HFF-Myc (cell line): ENCODE data around the gene METTL21A.
"Not testable (repeated sequence)": the region's sequence is repeated elsewhere in the genome, so short reads cannot be mapped to it uniquely, and the experiment has no call there.

Experiments used
- DNase-seq: peaks from one replicate; pipeline ENCODE4 v3.0.0-alpha.2; 2011; ENCODE audit warnings: low read depth; ENCODE audit errors: extremely low read depth
- H3K4me3 ChIP-seq: replicated peaks from 2 replicates; pipeline ENCODE4 v1.5.1; 2011; ENCODE audit warnings: low read depth, mild to moderate bottlenecking, control low read depth, low read length
- TF ChIP-seq, protein P1 (sequence below): IDR thresholded peaks from 2 replicates; pipeline ENCODE4 v1.5.1; 2012; ENCODE audit warnings: mild to moderate bottlenecking, low read depth, low read length, control low read depth; ENCODE audit errors: missing control alignments

Gene METTL21A

DNA sequence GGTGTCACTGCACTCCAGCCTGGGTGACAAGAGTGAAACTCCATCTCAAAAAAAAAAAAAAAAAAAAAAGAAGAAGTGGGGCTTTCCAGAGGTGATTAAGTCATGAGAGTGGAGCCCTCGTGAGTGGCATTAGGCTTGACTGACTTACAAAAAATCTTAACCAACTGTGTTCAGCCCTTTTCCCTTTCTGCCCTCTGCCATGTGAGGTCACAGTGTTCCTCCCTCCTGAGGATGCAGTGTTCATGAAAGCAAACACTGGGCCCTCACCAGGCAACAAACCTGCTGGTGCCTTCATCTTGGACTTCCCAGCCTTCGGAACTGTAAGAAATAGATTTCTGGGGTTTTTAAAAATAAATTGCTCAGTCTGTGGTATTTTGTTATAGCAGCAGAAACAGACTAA, 37.0 kb upstream of the METTL21A start:
- TF ChIP-seq, protein P1, sequence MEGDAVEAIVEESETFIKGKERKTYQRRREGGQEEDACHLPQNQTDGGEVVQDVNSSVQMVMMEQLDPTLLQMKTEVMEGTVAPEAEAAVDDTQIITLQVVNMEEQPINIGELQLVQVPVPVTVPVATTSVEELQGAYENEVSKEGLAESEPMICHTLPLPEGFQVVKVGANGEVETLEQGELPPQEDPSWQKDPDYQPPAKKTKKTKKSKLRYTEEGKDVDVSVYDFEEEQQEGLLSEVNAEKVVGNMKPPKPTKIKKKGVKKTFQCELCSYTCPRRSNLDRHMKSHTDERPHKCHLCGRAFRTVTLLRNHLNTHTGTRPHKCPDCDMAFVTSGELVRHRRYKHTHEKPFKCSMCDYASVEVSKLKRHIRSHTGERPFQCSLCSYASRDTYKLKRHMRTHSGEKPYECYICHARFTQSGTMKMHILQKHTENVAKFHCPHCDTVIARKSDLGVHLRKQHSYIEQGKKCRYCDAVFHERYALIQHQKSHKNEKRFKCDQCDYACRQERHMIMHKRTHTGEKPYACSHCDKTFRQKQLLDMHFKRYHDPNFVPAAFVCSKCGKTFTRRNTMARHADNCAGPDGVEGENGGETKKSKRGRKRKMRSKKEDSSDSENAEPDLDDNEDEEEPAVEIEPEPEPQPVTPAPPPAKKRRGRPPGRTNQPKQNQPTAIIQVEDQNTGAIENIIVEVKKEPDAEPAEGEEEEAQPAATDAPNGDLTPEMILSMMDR: no peak
- no peak overlapping the region for H3K4me3 ChIP-seq
- no peak for DNase-seq

DNA sequence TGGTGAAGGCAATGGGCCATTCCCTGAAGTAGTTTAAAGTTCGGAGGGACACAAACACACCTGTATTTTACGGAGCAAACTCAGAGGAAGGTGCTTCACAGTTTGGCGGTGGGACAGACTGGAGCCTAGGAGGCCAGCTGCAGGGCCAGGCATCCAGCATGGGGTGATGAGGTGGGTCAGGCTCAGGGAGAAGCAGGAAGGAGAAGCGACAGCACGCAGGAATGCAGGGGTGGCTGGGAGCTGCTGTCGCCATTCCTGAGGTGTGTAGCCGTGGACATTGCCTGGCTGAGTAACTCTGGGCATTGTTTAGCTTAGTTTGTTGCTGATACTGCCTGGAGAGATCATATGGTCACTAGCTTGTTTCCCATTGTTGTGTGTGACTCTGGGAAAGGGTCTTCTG, 35.8 kb upstream of the METTL21A start:
- TF ChIP-seq, protein P1: no peak
- no peak overlapping the region for H3K4me3 ChIP-seq
- no peak for DNase-seq

DNA sequence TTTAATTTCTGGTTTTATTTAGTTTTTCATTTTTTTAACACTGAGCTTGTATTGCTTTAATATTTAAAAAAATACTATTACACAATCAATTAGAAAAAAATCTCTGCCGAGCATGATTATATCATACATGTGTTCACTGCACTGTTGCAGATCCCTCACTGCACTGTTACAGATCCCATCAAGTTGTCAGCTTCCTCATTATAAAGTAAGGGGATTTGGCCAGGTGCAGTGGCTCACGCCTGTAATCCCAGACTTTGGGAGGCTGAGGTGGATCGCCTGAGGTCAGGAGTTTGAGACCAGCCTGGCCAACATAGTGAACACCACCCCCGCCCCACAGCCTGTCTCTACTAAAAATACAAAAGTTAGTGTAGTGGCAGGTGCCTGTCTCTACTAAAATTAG, 33.0 kb upstream of the METTL21A start:
- DNase-seq: no peak
- no peak overlapping the region for H3K4me3 ChIP-seq
- TF ChIP-seq, protein P1: no peak

DNA sequence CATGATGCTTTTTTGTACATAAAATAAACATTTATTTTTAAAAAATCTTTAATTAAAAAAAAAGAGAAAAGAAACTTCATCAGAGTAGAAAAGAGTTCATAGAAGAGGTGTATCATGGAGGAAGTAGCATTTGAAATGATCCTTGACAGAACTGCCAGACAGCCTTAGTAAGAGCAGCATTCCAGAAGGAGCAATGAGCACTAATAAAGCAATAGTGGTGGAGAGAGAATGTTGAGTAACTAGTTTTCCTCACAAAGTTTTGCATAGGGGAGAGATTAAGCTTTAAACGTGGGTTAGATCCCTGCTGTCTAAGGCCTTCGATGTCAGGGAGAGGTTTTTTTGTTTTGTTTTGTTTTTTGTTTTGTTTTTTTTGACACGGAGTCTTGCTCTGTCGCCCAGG, 29.8 kb upstream of the METTL21A start:
- no peak for DNase-seq

DNA sequence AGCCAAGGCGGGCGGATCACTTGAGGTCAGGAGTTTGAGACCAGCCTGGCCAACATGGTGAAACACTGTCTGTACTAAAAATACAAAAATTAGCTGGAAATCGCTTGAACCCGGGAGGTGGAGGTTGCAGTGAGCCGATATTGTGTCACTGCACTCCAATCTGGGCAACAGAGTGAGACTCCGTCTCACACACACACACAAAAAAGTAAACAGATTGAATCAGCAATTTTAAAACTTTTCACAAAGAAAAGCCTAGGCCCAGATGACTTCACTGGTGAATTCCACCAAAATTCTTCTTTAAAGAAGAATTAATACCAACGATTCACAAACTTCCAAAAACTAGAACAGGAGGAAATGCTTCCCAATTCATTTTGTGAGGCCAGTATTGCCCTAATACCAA, 21.4 kb upstream of the METTL21A start:
- not testable (repeated sequence) for H3K4me3 ChIP-seq, DNase-seq

More for the DNA sequence above, 29.8 kb upstream of the METTL21A start:
- TF ChIP-seq, protein P1: no peak
- H3K4me3 ChIP-seq: no peak overlapping the region

DNA sequence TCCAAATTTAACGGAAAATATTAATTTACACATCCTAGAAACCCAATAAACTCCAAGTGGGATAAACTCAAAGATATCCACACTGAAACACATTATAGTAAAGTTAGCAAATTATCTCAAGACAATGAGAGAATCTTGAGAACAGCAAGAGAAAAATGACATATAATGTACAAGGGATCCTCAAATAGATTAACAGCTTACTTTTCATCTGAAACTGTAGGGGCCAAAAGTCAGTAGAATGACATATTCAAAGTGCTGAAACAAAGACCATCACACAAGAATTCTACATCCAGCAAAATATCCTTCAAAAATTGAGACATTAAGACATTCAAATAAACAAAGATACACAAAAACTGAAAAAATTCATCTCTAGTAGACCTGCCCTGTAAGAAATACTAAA, 18.7 kb upstream of the METTL21A start:
- no peak overlapping the region for H3K4me3 ChIP-seq
- TF ChIP-seq, protein P1: no peak
- DNase-seq: no peak

DNA sequence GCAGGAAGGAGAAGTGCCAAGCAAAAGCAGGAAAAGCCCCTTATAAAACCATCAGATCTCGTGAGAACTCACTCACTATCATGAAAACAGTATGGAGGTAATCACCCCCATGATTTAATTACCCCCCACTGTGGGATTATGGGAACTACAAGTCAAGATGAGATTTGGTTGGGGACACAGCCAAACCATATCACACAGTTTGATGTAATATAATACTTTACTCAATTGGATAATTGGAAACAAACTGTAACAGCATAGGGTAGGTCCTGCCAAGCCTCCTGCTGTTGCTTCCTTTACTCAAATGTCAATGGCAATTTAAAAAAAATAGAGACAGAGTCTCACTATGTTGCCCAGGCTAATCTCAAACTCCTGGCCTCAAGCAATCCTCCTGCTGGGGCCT, 15.5 kb upstream of the METTL21A start:
- no peak for DNase-seq
- H3K4me3 ChIP-seq: no peak overlapping the region
- TF ChIP-seq, protein P1: no peak

DNA sequence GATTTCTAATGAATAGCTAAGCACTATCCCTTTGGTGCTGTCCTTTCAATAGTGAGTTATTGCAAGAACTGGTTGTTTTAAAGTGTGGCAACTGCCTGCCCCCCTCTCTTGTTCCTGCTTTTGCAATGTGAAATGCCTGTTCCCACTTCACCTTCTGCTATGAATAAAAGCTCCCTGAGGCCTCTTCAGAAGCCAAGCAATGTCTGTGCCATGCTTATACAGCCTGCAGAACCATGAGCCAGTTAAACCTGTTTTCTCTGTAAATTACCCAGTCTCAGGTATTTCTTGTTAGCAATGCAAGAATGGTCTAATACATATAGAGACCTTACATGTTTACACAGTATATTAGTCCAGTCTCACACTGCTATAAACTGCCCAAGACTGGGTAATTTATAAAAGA, 15.0 kb upstream of the METTL21A start:
- H3K4me3 ChIP-seq: no peak overlapping the region
- DNase-seq: no peak
- TF ChIP-seq, protein P1: no peak

DNA sequence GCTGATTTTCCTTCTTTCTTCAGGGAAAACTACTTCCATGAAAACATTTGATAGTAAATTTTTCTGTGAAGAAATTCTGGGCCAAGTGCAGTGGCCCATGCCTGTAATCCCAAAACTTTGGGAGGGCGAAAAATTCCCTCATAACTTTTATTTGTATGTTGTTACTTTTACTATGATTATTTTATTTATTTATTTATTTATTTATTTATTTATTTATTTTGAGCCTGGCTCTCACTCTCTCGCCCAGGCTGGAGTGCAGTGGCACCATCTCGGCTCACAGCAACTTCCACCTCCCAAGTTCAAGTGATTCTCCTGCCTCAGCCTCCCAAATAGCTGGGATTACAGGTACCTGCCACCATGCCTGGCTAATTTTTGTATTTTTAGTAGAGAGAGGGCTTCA, 14.1 kb upstream of the METTL21A start:
- DNase-seq, H3K4me3 ChIP-seq: not testable (repeated sequence)
